Fibroblast of lung (primary cell): ENCODE results near the gene BAG5.

Source experiments
- CTCF ChIP-seq, 2 donors: IDR thresholded peaks in 1 of 2; conservative IDR thresholded peaks in 1 of 2; 1 replicate in 1 of 2; 2 replicates in 1 of 2; pipeline ENCODE4 v1.5.1; 2011 to 2012; ENCODE audit warnings: low read length in 2 of 2, control low read depth in 1 of 2, inconsistent platforms in 1 of 2, low read depth in 1 of 2, mild to moderate bottlenecking in 1 of 2
- EZH2 ChIP-seq: IDR thresholded peaks from 2 replicates; pipeline ENCODE4 v1.5.1; 2012; ENCODE audit warnings: low read length, control low read depth, mild to moderate bottlenecking; ENCODE audit errors: missing control alignments

- TF ChIP-seq CTCF (conservative IDR thresholded peaks at IDR 0.05 in 1 of 2, IDR thresholded peaks at IDR 0.05 in 1 of 2; ENCODE audit: low read depth in 1 of 2, low read length in 2 of 2) (no peak), EZH2 (no peak)
Measured at GRCh38 chr14:103548463-103549351, 13.8 kb downstream of the BAG5 start.
